Stimulated activated CD4-positive, alpha-beta T cell treated with anti-CD3 and anti-CD28 coated beads, Interleukin-2, amount 100 ng/mL, for 24 hours (primary cell): ENCODE results near the gene RPEL1.

Experiments
- DNase-seq, 2 donors: peaks; one replicate each; pipeline ENCODE4 v3.0.0-alpha.2; 2020

Gene RPEL1

DNA sequence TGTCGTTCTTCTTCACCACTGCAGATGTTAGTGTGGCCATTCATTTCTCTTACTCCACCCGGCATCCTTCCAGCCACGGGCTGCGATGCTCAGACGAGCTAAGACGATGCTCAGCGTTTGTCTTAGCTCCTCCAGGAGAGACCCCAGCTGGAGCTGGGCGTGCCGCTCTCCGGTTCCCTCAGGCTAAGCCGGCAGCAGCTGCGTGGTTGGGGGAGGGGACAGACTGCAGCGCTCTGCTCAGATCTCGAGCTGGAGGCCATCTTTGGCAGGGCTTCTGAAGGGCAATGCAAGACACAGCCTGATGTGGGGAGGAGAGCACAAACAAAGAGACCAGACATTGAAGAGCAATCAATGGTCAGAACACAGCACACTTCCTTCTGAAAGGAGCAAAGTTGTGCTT, 36.1 kb downstream of the RPEL1 start:
- no peak for DNase-seq

DNA sequence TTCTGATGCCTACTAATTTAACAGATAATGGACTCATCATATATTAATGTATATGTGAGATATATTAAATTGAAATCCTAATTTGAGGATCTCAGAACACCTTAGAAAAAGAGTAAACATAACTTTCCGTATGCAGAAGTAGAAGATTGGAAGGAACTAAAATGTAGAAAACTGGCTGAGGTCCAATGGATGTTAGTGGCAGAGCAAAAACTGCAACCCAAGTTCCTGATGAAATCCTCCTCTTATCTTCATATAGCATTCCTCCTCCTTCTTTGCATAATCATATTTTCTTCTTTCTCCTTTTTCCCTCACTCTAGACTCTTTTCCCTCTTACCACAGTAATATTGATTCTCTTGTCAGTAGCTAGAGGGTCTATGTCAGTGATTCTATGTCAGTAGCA, 37.3 kb downstream of the RPEL1 start:
- no peak for DNase-seq

DNA sequence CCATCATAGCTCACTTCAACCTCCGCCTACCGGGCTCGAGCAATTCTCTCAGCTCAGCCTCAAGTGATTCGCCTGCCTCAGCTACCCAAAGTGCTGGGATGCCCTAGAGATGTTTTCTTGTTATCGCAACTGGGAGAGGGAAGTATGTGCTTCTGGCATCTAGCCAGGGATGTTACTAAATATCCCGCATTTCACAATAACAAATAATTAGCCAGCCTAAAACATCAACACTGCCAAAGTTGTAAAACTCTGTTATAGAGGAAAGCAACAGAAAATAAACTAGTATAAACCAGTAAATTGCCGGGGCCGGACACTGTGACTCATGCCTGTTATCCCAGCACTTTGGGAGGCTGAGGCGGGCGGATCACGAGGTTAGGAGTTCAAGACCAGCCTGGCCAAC, 38.5 kb downstream of the RPEL1 start:
- no peak for DNase-seq

DNA sequence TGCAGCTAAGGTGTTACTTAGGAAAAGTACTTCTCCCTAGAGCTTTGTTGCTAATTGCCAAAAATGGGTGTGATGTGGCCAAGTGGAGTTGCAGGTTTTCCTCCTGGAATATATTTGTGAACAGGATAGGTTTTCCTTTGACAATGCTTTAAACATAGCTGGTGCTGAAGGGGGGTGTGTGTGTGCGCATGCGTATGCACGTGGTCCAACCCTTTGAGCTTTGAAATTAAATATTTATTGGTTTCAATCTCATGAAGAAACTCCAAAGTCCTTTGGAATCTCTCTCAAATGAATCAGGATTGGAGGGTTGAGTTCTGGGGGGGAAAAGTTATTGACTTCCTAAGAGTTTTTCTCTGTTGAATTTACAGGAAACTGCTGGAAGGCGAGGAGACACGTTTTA, 42.3 kb downstream of the RPEL1 start:
- no peak for DNase-seq

DNA sequence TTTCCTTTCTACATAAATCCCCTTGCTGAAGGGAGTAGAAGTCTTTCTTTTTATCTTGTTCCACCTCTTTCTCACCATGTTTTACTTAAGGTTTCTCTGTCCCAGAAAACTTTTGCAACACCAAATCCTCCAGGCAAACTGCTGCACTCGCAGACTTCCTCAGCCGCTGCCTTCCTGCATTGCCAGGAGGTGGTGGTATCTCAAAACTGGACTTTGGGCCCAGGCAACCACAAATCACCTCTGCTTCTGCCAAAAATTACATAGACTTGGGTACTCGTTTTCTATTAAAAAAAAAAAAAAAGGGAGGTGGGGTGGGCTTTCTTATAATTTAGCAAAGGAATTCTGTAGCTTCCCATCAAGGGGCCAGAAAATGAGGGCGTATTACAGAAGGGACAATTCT, 45.9 kb downstream of the RPEL1 start:
- DNase-seq: no peak

DNA sequence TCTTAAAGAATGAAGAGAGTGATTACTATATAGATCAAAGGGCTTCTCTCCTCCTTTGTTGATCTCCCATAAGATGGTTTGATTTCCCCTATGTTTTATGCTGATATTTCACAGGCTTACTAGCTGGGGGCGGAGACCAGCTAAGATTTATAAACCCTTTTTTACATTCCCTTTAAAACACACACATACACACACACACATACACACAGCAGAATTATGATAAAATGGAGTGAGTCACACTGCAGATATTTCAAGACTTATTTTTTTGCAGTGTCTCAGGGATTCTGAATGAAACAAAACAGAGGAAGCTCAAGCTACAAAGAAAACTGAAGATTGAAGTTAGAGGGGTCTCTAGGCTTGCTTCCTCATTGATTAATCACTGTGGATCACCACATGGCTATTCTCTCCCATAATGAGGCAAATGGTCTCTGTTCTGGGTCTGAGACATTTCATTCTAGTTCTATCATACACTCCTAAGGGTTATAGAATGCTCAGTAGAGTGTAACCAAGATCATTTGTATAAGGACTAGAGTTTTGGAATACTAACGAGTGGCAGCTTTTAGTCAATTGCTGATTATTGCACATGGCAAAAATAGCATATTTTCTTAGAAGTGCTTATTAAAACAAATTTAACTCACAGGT, 49.8 kb downstream of the RPEL1 start:
- DNase-seq: no peak
